ENCODE data around the gene UFD1. TPM values are rescaled to one million over a fixed set of nuclear protein-coding genes. Genes with fewer than 3 reads are reported as not detected.

UFD1 gene
- total and polyA plus RNA-seq, 2 donors = 47.8 to 130 TPM

DNA sequence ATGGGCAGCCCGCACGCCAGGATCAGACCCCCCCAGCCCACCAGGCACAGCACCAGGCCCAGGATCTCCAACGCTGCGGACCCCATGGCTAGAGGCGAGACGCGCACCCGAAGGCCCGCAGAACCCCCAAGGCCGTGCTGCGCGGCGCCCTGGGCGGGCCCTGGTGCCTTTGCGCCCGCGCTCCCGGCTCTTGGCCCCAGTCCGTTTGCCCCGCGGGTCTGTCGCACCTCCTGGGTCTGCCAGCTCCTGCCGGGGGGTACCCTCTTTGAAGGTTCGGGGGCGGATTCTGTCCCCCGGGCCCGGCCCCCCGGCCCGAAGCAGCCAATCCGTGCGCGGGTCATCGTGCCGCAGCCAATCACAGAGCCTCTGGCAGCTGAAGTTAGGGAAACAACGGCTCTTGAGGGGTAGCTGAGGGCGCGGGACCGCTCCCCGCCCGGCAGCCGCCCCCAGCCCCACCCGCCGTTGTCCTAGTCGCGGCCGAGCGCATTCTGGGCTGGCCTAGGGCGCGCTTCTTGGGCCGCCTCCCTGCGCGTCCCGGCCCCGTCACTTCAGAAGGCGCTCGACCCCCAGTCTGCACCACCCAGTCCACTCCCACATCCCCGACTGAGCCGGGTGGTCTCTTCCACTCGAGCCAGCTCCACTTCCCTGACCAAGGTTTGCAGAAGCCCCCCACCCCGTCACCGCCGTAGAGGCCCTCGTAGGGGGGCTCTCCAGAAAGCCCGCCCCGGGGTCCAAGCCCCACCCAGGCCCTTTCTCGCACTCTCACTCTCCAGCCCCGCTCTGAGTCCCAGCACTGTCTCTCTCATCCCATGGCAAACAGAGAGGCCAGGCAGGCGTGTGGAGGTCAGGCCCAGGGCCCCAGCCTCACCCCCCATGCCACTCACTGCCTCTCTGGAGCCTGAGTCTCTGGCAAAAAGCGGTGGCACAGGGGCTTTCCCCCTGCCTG lies 45.5 kb upstream of the UFD1 start, which contains the start of gene CLDN5:
CLDN5 (minus strand) TSS at position 241 of the 946 bp plus-strand sequence; CDS start at position 86, 155 bp downstream.
- DNase-seq (ENCODE audit: low read depth in 6 of 9, low spot score in 9 of 9) = peak in 2 of 9 donors; percentile 8 to 34
- Histone ChIP-seq H3K36me3 (ENCODE audit: control insufficient read depth in 2 of 2, insufficient read depth in 2 of 2, low read length in 1 of 2) (peaks cover 3 to 10% of the 10 kb centered on the region in 2 donors), H3K4me3 (ENCODE audit: low read length in 2 of 2) (peak within 1 kb of the TSS in 1 of 2 donors; percentile 46), H3K4me1 (ENCODE audit: control insufficient read depth in 2 of 2, insufficient read depth in 2 of 2, low read length in 2 of 2) (peaks cover 3 to 26% of the 10 kb centered on the region in 2 donors), H3K27ac (ENCODE audit: low read depth in 1 of 2, low read length in 1 of 2) (peak within 1 kb of the TSS in 1 of 2 donors; percentile 54), H3K9me3 (ENCODE audit: control insufficient read depth in 2 of 2, insufficient read depth in 1 of 2, low read length in 1 of 2) (no peaks in the 10 kb centered on the region), H3K27me3 (ENCODE audit: control insufficient read depth in 2 of 2, insufficient read depth in 1 of 2, low read length in 1 of 2) (peaks cover 25 to 53% of the 10 kb centered on the region in 2 donors)
- 8% methylated on average over 69 of the region's 69 CpGs for WGBS

DNA sequence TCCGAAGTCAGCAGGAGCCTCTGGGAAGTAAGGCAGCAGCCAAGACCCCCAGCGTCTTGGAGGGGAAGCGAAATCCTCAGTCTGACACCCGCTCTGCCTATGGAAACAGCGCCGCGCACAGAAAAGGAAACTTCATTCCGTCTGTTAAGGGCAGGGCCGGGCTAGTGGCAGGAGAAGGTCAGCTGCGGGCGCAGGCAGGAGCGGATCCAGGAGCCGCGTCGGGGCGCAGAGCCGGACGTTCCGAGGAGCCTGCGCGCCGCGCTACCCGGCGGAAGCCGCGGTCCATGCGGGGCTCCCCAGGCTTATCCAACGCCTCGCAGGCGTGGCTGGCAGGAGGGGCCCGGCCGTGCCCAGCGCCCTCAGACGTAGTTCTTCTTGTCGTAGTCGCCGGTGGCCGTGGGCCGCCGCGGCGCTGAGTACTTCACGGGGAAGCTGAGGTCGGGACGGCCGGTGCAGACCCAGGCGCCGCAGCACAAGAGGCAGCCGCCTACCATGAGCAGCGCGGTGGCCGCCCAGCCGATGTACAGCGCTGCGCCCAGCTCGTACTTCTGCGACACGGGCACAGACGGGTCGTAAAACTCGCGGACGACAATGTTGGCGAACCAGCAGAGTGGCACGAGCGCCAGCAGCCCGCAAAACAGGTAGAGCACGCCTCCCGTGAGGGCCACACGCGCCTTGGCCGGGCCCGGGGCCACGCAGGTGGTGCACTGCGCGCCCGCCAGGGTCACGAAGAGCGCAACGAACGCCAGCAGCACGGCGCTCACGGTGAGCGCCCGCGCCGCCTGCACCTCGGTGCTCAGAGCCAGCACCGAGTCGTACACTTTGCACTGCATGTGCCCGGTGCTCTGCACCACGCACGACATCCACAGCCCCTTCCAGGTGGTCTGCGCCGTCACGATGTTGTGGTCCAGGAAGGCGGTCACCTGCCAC lies 44.5 kb upstream of the UFD1 start:
- Histone ChIP-seq H3K27me3 (ENCODE audit: control insufficient read depth in 2 of 2, insufficient read depth in 1 of 2, low read length in 1 of 2) (peaks cover 25 to 53% of the 10 kb centered on the region in 2 donors), H3K36me3 (ENCODE audit: control insufficient read depth in 2 of 2, insufficient read depth in 2 of 2, low read length in 1 of 2) (peaks cover 4 to 16% of the 10 kb centered on the region in 2 donors), H3K9me3 (ENCODE audit: control insufficient read depth in 2 of 2, insufficient read depth in 1 of 2, low read length in 1 of 2) (no peaks in the 10 kb centered on the region), H3K4me3 (ENCODE audit: low read length in 2 of 2) (peak overlapping the region in 1 of 2 donors; percentile 46), H3K27ac (ENCODE audit: low read depth in 1 of 2, low read length in 1 of 2) (peak overlapping the region in 1 of 2 donors; percentile 54), H3K4me1 (ENCODE audit: control insufficient read depth in 2 of 2, insufficient read depth in 2 of 2, low read length in 2 of 2) (peaks cover 3 to 26% of the 10 kb centered on the region in 2 donors)
- 2% methylated on average over 99 of the region's 99 CpGs for WGBS
- peak in 3 of 9 donors; percentile 2 to 27 (median 21) for DNase-seq (ENCODE audit: low read depth in 6 of 9, low spot score in 9 of 9)

DNA sequence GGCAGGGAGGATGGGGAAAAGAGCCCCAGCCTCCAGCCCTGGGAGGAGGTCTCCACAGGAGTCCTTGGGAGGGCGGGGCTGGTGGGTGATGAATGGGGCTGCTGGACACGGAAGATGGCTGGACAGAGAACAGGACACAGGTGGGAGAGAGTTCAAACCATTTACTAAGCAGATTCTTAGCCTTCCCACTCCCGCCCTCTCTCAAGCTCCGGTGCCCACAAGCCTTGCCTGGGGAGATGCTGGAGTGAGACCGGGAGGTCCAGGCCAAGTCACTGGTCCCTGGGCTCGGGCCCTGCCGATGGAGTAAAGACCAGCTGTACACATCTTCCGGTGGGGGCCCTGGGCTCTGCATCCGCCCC lies 43.9 kb upstream of the UFD1 start:
- peak overlapping the region in 1 of 2 donors; percentile 46 for H3K4me3 ChIP-seq (ENCODE audit: low read length in 2 of 2)
- H3K4me1 ChIP-seq (ENCODE audit: control insufficient read depth in 2 of 2, insufficient read depth in 2 of 2, low read length in 2 of 2) = peaks cover 3 to 26% of the 10 kb centered on the region in 2 donors
- no peak overlapping the region for H3K27ac ChIP-seq (ENCODE audit: low read depth in 1 of 2, low read length in 1 of 2)
- H3K36me3 ChIP-seq (ENCODE audit: control insufficient read depth in 2 of 2, insufficient read depth in 2 of 2, low read length in 1 of 2) = peaks cover 9 to 16% of the 10 kb centered on the region in 2 donors
- peaks cover 25 to 53% of the 10 kb centered on the region in 2 donors for H3K27me3 ChIP-seq (ENCODE audit: control insufficient read depth in 2 of 2, insufficient read depth in 1 of 2, low read length in 1 of 2)
- WGBS = 43% methylated on average over 9 of the region's 9 CpGs
- DNase-seq (ENCODE audit: low read depth in 6 of 9, low spot score in 9 of 9) = no peak
- no peaks in the 10 kb centered on the region for H3K9me3 ChIP-seq (ENCODE audit: control insufficient read depth in 2 of 2, insufficient read depth in 1 of 2, low read length in 1 of 2)

DNA sequence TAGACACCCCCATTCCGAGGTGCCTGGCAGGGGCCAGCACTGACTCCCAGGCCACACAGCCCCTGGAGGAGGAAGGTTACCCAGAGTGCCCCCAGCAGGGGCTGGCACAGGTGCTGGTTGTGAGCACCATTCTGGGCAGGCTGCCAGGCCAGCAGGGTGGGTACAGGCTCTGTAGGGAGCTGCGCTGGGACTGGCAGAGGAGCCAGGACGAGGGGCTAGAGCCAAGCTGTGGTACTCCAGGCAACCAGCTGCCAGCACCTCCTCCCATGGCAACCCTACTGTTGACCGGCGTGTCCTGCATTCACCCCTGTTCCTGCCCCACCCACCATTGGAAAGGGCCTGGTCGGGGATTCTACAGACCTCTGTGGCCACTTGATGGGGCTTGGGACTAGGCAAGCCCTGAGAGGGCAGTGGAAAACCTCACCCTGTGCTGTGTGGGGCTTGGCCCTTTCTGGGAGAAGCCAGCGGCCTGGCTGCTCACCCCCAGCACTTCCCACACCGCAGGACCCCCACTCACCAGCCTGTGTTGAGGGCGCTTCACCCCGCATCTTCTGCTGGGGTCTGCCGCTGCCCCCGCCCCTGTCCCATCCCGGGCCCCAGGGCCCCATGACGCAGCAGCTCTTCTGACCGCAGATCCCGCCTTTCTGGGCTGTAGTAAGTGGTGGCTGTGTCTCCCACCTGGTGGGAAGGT lies 43.3 kb upstream of the UFD1 start:
- peaks cover 3 to 26% of the 10 kb centered on the region in 2 donors for H3K4me1 ChIP-seq (ENCODE audit: control insufficient read depth in 2 of 2, insufficient read depth in 2 of 2, low read length in 2 of 2)
- 61% methylated on average over 16 of the region's 16 CpGs for WGBS
- peak overlapping the region in 1 of 2 donors; percentile 46 for H3K4me3 ChIP-seq (ENCODE audit: low read length in 2 of 2)
- H3K27me3 ChIP-seq (ENCODE audit: control insufficient read depth in 2 of 2, insufficient read depth in 1 of 2, low read length in 1 of 2) = peaks cover 25 to 53% of the 10 kb centered on the region in 2 donors
- no peak for DNase-seq (ENCODE audit: low read depth in 6 of 9, low spot score in 9 of 9)
- peaks cover 13 to 16% of the 10 kb centered on the region in 2 donors for H3K36me3 ChIP-seq (ENCODE audit: control insufficient read depth in 2 of 2, insufficient read depth in 2 of 2, low read length in 1 of 2)
- no peaks in the 10 kb centered on the region for H3K9me3 ChIP-seq (ENCODE audit: control insufficient read depth in 2 of 2, insufficient read depth in 1 of 2, low read length in 1 of 2)
- no peak overlapping the region for H3K27ac ChIP-seq (ENCODE audit: low read depth in 1 of 2, low read length in 1 of 2)

DNA sequence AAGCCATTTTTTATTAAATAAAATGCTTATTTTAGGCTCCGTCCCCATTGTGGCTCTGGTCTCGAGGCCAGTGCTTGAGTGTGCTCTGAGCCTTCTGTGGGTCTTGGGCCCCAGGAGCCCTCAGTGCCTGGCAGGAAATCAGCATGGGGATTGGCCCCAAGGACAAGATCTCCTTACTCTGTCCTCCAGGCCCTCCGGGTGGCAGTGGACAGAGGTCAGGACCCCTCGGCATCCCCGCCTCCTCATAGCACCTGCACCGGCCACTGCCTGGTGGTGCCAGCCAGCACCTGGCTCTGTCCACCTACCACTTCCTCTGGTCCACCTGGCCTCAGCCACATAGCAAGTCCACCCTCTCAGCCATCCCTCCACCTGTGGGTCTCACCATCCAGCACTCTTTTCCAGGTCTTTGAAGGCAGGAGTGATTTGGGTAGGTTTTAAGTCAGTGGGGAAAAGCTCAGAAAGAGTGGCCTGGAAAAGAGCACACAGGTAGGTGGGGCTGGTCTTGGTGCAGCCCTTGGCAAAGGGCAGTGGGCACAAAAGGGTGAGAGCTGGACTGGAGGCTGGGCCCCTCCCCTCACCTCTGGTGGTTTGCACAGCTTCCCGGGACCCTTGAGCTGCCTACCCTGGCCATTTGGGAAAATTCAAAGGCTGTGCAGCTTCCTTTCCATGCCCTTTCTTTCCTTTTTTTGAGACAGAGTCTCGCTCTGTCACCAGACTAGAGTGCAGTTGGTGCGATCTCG lies 41.7 kb upstream of the UFD1 start:
- DNase-seq (ENCODE audit: low read depth in 6 of 9, low spot score in 9 of 9) = no peak
- WGBS = 97% methylated on average over 10 of the region's 10 CpGs
- peaks cover 3 to 25% of the 10 kb centered on the region in 2 donors for H3K4me1 ChIP-seq (ENCODE audit: control insufficient read depth in 2 of 2, insufficient read depth in 2 of 2, low read length in 2 of 2)
- no peak overlapping the region for H3K27ac ChIP-seq (ENCODE audit: low read depth in 1 of 2, low read length in 1 of 2)
- H3K27me3 ChIP-seq (ENCODE audit: control insufficient read depth in 2 of 2, insufficient read depth in 1 of 2, low read length in 1 of 2) = peaks cover 25 to 42% of the 10 kb centered on the region in 2 donors
- H3K9me3 ChIP-seq (ENCODE audit: control insufficient read depth in 2 of 2, insufficient read depth in 1 of 2, low read length in 1 of 2) = no peaks in the 10 kb centered on the region
- peaks cover 15 to 19% of the 10 kb centered on the region in 2 donors for H3K36me3 ChIP-seq (ENCODE audit: control insufficient read depth in 2 of 2, insufficient read depth in 2 of 2, low read length in 1 of 2)
- no peak overlapping the region for H3K4me3 ChIP-seq (ENCODE audit: low read length in 2 of 2)

DNA sequence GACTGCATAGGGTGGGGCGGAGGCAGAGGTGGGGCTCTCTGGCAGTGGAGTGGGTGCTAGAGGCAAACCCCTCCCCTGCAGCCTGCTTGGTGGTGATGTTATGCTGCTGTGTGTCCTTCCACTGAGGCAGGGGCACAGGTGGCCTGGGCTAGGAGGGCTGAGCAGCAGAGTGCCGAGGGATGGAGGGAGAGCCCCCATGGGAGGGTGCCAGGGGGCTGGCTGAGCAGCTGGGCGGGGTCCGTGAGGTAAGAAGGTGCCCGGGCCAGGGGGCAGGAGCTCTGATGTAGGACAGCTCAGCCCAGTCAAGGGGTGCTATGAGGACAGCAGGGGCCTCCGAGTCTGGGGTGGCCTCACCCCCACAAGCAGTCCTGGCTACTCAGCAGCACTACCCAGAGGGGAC lies 41.0 kb upstream of the UFD1 start:
- no peak for DNase-seq (ENCODE audit: low read depth in 6 of 9, low spot score in 9 of 9)
- H3K9me3 ChIP-seq (ENCODE audit: control insufficient read depth in 2 of 2, insufficient read depth in 1 of 2, low read length in 1 of 2) = no peaks in the 10 kb centered on the region
- H3K4me3 ChIP-seq (ENCODE audit: low read length in 2 of 2) = no peak overlapping the region
- H3K27ac ChIP-seq (ENCODE audit: low read depth in 1 of 2, low read length in 1 of 2) = no peak overlapping the region
- WGBS = 96% methylated on average over 6 of the region's 6 CpGs
- peaks cover 23 to 35% of the 10 kb centered on the region in 2 donors for H3K27me3 ChIP-seq (ENCODE audit: control insufficient read depth in 2 of 2, insufficient read depth in 1 of 2, low read length in 1 of 2)
- peaks cover 3 to 17% of the 10 kb centered on the region in 2 donors for H3K4me1 ChIP-seq (ENCODE audit: control insufficient read depth in 2 of 2, insufficient read depth in 2 of 2, low read length in 2 of 2)
- H3K36me3 ChIP-seq (ENCODE audit: control insufficient read depth in 2 of 2, insufficient read depth in 2 of 2, low read length in 1 of 2) = peaks cover 20 to 24% of the 10 kb centered on the region in 2 donors

DNA sequence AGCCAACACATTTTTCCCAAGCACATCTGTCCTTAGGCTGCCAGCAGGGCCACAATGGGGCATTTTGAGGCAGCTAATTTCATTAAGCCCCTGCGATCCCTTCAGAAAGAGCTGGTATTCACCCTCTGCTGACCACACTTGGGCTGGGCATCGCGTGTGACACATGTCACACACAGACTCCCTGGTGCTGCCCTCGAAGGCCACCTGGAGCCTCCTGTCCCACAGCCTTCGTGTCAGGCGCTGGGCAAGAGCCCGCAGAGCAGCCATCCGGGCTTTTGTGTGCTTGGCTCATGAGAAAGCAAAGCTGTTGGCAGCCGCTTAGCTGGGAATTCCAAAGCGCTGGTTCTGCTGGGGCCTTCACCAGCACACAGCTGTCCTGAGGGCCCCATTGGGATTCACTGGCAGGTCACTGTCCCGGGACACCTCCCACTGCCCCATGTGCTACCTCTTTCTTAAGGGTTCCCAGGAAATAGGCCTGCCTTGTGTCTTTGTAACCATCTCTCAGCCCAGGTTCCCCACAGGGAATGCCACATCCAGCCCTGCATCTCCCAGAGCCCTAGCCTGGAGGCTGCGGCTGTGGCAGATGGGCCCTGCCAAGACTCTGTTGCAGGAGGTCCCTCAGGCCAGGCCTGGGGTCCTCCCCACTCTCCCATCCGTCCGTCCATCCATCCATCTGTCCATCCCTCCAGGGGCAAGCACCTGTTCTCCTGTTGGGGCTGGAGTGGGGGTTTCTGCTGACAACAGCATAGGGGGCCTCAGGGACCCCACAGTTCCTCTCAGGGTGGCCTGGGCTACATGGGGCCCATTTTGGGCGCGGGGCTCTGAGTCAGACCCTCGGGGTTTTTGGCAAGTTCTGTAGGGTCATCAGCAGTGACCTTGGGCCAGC lies 40.3 kb upstream of the UFD1 start:
- peaks cover 20 to 31% of the 10 kb centered on the region in 2 donors for H3K36me3 ChIP-seq (ENCODE audit: control insufficient read depth in 2 of 2, insufficient read depth in 2 of 2, low read length in 1 of 2)
- 98% methylated on average over 17 of the region's 17 CpGs for WGBS
- peaks cover 3 to 11% of the 10 kb centered on the region in 2 donors for H3K4me1 ChIP-seq (ENCODE audit: control insufficient read depth in 2 of 2, insufficient read depth in 2 of 2, low read length in 2 of 2)
- no peak overlapping the region for H3K4me3 ChIP-seq (ENCODE audit: low read length in 2 of 2)
- H3K9me3 ChIP-seq (ENCODE audit: control insufficient read depth in 2 of 2, insufficient read depth in 1 of 2, low read length in 1 of 2) = no peaks in the 10 kb centered on the region
- H3K27me3 ChIP-seq (ENCODE audit: control insufficient read depth in 2 of 2, insufficient read depth in 1 of 2, low read length in 1 of 2) = peaks cover 16 to 27% of the 10 kb centered on the region in 2 donors
- H3K27ac ChIP-seq (ENCODE audit: low read depth in 1 of 2, low read length in 1 of 2) = no peak overlapping the region
- DNase-seq (ENCODE audit: low read depth in 6 of 9, low spot score in 9 of 9) = no peak

Measured in thymus (tissue), 11 donors.